Gastroesophageal sphincter (tissue), 3 donors: ENCODE measurements around the gene TBC1D1.

Experiments used
- POLR2A ChIP-seq, 2 donors: fragments of 450-650 bp; IDR thresholded peaks; one replicate each; pipeline ENCODE4 v1.6.1; 2017; ENCODE audit warnings: antibody characterized with exemption in 2 of 2, mild to moderate bottlenecking in 2 of 2, moderate library complexity in 1 of 2
- TF ChIP-seq, protein P1 (sequence below), 4 experiments: fragments of 200-600 bp in 2 of 4; fragments of 450-650 bp in 2 of 4; sonication (generic) in 1 of 4; IDR thresholded peaks; one replicate each; pipeline ENCODE4 v1.5.1; 2017 to 2019; ENCODE audit warnings: antibody characterized with exemption in 4 of 4, mild to moderate bottlenecking in 2 of 4, moderate library complexity in 2 of 4

DNA sequence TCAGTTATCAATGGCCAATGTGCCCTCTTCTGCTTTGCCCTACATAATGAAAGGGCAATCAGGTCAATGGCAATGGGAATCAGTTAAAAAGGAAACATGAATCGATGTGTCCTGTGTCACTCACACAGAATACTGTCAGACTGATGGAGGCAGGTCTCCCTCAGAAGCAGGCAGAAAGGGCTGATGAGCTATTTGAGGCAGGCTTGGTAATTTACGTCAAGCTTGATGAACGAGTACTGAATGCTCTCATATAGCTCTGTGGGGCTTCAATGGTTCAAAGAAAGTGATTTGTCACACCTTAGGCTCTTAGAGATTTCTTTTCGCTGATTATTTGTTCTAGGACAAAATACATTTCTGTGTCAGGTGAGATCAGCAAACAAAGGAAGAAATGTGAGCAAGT lies 22.6 kb upstream of the TBC1D1 start:
- TF ChIP-seq, protein P1, sequence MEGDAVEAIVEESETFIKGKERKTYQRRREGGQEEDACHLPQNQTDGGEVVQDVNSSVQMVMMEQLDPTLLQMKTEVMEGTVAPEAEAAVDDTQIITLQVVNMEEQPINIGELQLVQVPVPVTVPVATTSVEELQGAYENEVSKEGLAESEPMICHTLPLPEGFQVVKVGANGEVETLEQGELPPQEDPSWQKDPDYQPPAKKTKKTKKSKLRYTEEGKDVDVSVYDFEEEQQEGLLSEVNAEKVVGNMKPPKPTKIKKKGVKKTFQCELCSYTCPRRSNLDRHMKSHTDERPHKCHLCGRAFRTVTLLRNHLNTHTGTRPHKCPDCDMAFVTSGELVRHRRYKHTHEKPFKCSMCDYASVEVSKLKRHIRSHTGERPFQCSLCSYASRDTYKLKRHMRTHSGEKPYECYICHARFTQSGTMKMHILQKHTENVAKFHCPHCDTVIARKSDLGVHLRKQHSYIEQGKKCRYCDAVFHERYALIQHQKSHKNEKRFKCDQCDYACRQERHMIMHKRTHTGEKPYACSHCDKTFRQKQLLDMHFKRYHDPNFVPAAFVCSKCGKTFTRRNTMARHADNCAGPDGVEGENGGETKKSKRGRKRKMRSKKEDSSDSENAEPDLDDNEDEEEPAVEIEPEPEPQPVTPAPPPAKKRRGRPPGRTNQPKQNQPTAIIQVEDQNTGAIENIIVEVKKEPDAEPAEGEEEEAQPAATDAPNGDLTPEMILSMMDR (IDR thresholded peaks at IDR 0.05), result no peak
- TF ChIP-seq POLR2A (IDR thresholded peaks at IDR 0.05), result no peak
